ENCODE measurements around the gene HNRNPF. TPM values are rescaled to one million over a fixed set of nuclear protein-coding genes. Genes with fewer than 3 reads are reported as not detected.
A peak's percentile ranks its signal among the peaks of the same experiment; 100 is the strongest.
"Not testable (repeated sequence)": the region's sequence is repeated elsewhere in the genome, so short reads cannot be mapped to it uniquely, and the experiment has no call there.

HNRNPF gene
- total RNA-seq, 1 donor = 229 TPM

GRCh38 chr10:43424416-43424815, 15.4 kb upstream of the HNRNPF start:
- no peaks in the 10 kb centered on the region for H3K9me3 ChIP-seq (ENCODE audit: low read depth, low read length)
- H4K20me1 ChIP-seq (ENCODE audit: insufficient read depth, low read length) = no peaks in the 10 kb centered on the region
- TF ChIP-seq CTCF (IDR thresholded peaks at IDR 0.05; ENCODE audit: extremely low read depth, low read depth, low read length) = no peak
- no peaks in the 10 kb centered on the region for H3K79me2 ChIP-seq (ENCODE audit: insufficient read depth, low read length)
- no peak for DNase-seq (ENCODE audit: insufficient read length, low spot score, missing footprints)
- H3K27ac ChIP-seq (ENCODE audit: low read depth, low read length) = no peak overlapping the region
- H3K27me3 ChIP-seq (ENCODE audit: insufficient read depth, low read length) = no peaks in the 10 kb centered on the region
- H3K4me3 ChIP-seq (ENCODE audit: insufficient read depth, low read length) = no peak overlapping the region
- no peak overlapping the region for H3K4me2 ChIP-seq (ENCODE audit: insufficient read depth, low read length)
- peaks cover 7% of the 10 kb centered on the region for H3K4me1 ChIP-seq (ENCODE audit: insufficient read depth, low read length)
- H3K36me3 ChIP-seq (ENCODE audit: insufficient read depth, low read length) = no peaks in the 10 kb centered on the region
- H2AFZ ChIP-seq (ENCODE audit: low read length) = no peak overlapping the region

- not testable (repeated sequence) for H3K4me3 ChIP-seq (ENCODE audit: insufficient read depth, low read length); H3K36me3 ChIP-seq (ENCODE audit: insufficient read depth, low read length); DNase-seq (ENCODE audit: insufficient read length, low spot score, missing footprints); H3K79me2 ChIP-seq (ENCODE audit: insufficient read depth, low read length); H3K9me3 ChIP-seq (ENCODE audit: low read depth, low read length); H3K27me3 ChIP-seq (ENCODE audit: insufficient read depth, low read length); H4K20me1 ChIP-seq (ENCODE audit: insufficient read depth, low read length); H3K4me1 ChIP-seq (ENCODE audit: insufficient read depth, low read length); H2AFZ ChIP-seq (ENCODE audit: low read length); H3K27ac ChIP-seq (ENCODE audit: low read depth, low read length)
- peak overlapping the region; percentile 99 for H3K4me2 ChIP-seq (ENCODE audit: insufficient read depth, low read length)
Measured at GRCh38 chr10:43421944-43422343, 13.0 kb upstream of the HNRNPF start.

GRCh38 chr10:43421519-43421918, 12.5 kb upstream of the HNRNPF start:
- Histone ChIP-seq H3K27me3 (ENCODE audit: insufficient read depth, low read length) (no peaks in the 10 kb centered on the region), H3K9me3 (ENCODE audit: low read depth, low read length) (no peaks in the 10 kb centered on the region), H3K27ac (ENCODE audit: low read depth, low read length) (peak overlapping the region; percentile 92), H4K20me1 (ENCODE audit: insufficient read depth, low read length) (no peaks in the 10 kb centered on the region), H3K4me2 (ENCODE audit: insufficient read depth, low read length) (peak overlapping the region; percentile 99), H2AFZ (ENCODE audit: low read length) (peak overlapping the region; percentile 99), H3K36me3 (ENCODE audit: insufficient read depth, low read length) (no peaks in the 10 kb centered on the region), H3K79me2 (ENCODE audit: insufficient read depth, low read length) (no peaks in the 10 kb centered on the region), H3K4me1 (ENCODE audit: insufficient read depth, low read length) (peaks cover 7% of the 10 kb centered on the region), H3K4me3 (ENCODE audit: insufficient read depth, low read length) (no peak overlapping the region)
- TF ChIP-seq CTCF (IDR thresholded peaks at IDR 0.05; ENCODE audit: extremely low read depth, low read depth, low read length) = no peak
- peak; percentile 75 for DNase-seq (ENCODE audit: insufficient read length, low spot score, missing footprints)

- Histone ChIP-seq H3K79me2 (ENCODE audit: insufficient read depth, low read length) (no peaks in the 10 kb centered on the region), H3K4me2 (ENCODE audit: insufficient read depth, low read length) (peak overlapping the region; percentile 99), H3K27me3 (ENCODE audit: insufficient read depth, low read length) (no peaks in the 10 kb centered on the region), H2AFZ (ENCODE audit: low read length) (peak overlapping the region; percentile 99), H4K20me1 (ENCODE audit: insufficient read depth, low read length) (no peaks in the 10 kb centered on the region), H3K27ac (ENCODE audit: low read depth, low read length) (peak overlapping the region; percentile 92), H3K36me3 (ENCODE audit: insufficient read depth, low read length) (no peaks in the 10 kb centered on the region), H3K4me3 (ENCODE audit: insufficient read depth, low read length) (peak overlapping the region; percentile 75), H3K4me1 (ENCODE audit: insufficient read depth, low read length) (peaks cover 7% of the 10 kb centered on the region), H3K9me3 (ENCODE audit: low read depth, low read length) (no peaks in the 10 kb centered on the region)
- DNase-seq (ENCODE audit: insufficient read length, low spot score, missing footprints) = no peak
- TF ChIP-seq CTCF (IDR thresholded peaks at IDR 0.05; ENCODE audit: extremely low read depth, low read depth, low read length) = no peak
Measured at GRCh38 chr10:43421201-43421507, 12.2 kb upstream of the HNRNPF start.

Data from osteoblast (primary cell).